Ishikawa (cell line): Measurements from ENCODE around the gene GALNTL6.

Experiments used
- CEBPB ChIP-seq: IDR thresholded peaks from 2 replicates; pipeline ENCODE4 v1.6.1; 2012
- CREB1 ChIP-seq: IDR thresholded peaks from 2 replicates; pipeline ENCODE4 v1.6.1; 2012; ENCODE audit warnings: low read depth
- EGR1 ChIP-seq: IDR thresholded peaks from 2 replicates; pipeline ENCODE4 v1.6.1; 2012
- EP300 ChIP-seq: IDR thresholded peaks from 2 replicates; pipeline ENCODE4 v1.6.1; 2012; ENCODE audit warnings: borderline replicate concordance
- FOXM1 ChIP-seq: IDR thresholded peaks from 2 replicates; pipeline ENCODE4 v1.6.1; 2012; ENCODE audit warnings: low read depth, borderline replicate concordance
- MAX ChIP-seq: IDR thresholded peaks from 2 replicates; pipeline ENCODE4 v1.6.1; 2012
- NFIC ChIP-seq: IDR thresholded peaks from 2 replicates; pipeline ENCODE4 v1.6.1; 2012
- RAD21 ChIP-seq: IDR thresholded peaks from 2 replicates; pipeline ENCODE4 v1.6.1; 2012; ENCODE audit warnings: low read depth
- TAF1 ChIP-seq: IDR thresholded peaks from 2 replicates; pipeline ENCODE4 v1.6.1; 2012; ENCODE audit warnings: low read depth, mild to moderate bottlenecking
- TCF12 ChIP-seq: IDR thresholded peaks from 2 replicates; pipeline ENCODE4 v1.6.1; 2012; ENCODE audit warnings: low read depth
- TEAD4 ChIP-seq: IDR thresholded peaks from 2 replicates; pipeline ENCODE4 v1.6.1; 2012
- USF1 ChIP-seq: IDR thresholded peaks from 2 replicates; pipeline ENCODE4 v1.6.1; 2012
- YY1 ChIP-seq: IDR thresholded peaks from 2 replicates; pipeline ENCODE4 v1.6.1; 2012; ENCODE audit warnings: low read depth
- ZBTB7A ChIP-seq: IDR thresholded peaks from 2 replicates; pipeline ENCODE4 v1.6.1; 2012; ENCODE audit warnings: low read depth
- TF ChIP-seq, protein P1 (sequence below): IDR thresholded peaks from 2 replicates; pipeline ENCODE4 v1.6.1; 2012; ENCODE audit warnings: low read depth, mild to moderate bottlenecking

GALNTL6 gene

DNA sequence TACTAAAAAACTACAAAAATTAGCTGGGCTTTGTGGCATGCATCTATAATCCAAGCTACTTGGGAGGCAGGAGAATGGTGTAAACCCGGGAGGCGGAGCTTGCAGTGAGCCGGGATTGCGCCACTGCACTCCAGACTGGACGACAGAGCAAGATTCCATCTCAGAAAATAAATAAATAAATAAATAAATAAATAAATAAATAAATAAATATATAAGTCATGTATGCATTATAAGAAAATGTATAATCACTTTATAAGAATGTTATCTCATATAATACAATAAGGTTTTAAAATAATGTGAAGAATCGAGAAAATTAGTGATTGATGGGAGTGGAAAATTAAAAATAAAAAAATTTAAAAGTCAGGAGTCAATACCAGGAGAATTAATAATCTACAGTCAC is 127.5 kb downstream of the GALNTL6 start:
- TF ChIP-seq EGR1 = no peak
- no peak for TF ChIP-seq TEAD4
- no peak for TF ChIP-seq TCF12
- TF ChIP-seq MAX = no peak
- no peak for TF ChIP-seq USF1

- TF ChIP-seq MAX (no peak), RAD21 (no peak), CREB1 (no peak), EGR1 (no peak), CEBPB (no peak), ZBTB7A (no peak), EP300 (no peak), NFIC (no peak), TCF12 (no peak), TAF1 (no peak)
- TF ChIP-seq, protein P1, sequence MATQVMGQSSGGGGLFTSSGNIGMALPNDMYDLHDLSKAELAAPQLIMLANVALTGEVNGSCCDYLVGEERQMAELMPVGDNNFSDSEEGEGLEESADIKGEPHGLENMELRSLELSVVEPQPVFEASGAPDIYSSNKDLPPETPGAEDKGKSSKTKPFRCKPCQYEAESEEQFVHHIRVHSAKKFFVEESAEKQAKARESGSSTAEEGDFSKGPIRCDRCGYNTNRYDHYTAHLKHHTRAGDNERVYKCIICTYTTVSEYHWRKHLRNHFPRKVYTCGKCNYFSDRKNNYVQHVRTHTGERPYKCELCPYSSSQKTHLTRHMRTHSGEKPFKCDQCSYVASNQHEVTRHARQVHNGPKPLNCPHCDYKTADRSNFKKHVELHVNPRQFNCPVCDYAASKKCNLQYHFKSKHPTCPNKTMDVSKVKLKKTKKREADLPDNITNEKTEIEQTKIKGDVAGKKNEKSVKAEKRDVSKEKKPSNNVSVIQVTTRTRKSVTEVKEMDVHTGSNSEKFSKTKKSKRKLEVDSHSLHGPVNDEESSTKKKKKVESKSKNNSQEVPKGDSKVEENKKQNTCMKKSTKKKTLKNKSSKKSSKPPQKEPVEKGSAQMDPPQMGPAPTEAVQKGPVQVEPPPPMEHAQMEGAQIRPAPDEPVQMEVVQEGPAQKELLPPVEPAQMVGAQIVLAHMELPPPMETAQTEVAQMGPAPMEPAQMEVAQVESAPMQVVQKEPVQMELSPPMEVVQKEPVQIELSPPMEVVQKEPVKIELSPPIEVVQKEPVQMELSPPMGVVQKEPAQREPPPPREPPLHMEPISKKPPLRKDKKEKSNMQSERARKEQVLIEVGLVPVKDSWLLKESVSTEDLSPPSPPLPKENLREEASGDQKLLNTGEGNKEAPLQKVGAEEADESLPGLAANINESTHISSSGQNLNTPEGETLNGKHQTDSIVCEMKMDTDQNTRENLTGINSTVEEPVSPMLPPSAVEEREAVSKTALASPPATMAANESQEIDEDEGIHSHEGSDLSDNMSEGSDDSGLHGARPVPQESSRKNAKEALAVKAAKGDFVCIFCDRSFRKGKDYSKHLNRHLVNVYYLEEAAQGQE = no peak
Measured at GRCh38 chr4:171947400-171947799, 134.2 kb downstream of the GALNTL6 start.

DNA sequence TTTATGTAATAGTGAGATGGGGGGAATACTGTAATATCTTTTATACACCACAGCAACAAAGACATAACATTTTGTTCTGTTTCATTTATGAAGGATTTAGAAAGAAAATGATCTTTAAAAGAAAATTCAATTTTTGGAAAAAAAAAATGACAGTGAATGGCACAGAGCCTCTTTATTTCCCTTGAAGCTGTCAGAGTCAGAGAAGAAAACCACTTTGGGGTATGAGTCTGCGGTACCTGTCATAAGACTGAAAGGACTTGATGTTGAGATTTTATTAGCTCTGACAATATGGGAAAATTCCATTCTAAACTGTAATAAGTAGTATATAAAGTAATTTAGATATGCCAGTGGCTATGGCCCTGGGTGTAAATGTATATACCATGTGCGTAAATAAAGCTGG is 134.8 kb downstream of the GALNTL6 start:
- TF ChIP-seq, protein P1 = no peak
- no peak for TF ChIP-seq EGR1
- no peak for TF ChIP-seq CREB1
- no peak for TF ChIP-seq EP300
- no peak for TF ChIP-seq NFIC
- no peak for TF ChIP-seq RAD21
- TF ChIP-seq TEAD4 = no peak
- TF ChIP-seq TAF1 = no peak
- no peak for TF ChIP-seq ZBTB7A
- TF ChIP-seq FOXM1 = no peak

DNA sequence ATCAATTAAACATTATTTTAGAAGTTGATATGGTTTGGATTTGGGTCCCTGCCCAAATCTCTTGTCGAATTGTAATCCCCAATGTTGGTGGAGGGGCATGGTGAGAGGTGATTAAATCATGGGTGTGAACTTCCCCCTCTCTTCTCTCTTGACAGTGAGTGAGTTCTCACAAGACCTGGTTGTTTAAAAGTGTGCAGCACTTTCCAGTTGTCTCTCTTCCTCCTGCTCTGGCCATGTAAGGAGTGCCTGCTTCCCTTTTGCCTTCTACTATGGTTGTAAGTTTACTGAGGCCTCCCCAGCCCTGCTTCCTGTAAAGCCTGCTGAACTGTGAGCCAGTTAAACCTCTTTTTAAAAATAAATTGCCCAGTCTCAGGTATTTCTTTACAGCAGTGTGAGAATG is 141.4 kb downstream of the GALNTL6 start:
- TF ChIP-seq ZBTB7A (no peak), RAD21 (no peak), EP300 (no peak), TCF12 (no peak), MAX (no peak), TAF1 (no peak), NFIC (no peak), CREB1 (no peak), EGR1 (no peak), FOXM1 (no peak), USF1 (no peak), YY1 (no peak), CEBPB (no peak), TEAD4 (no peak)
- TF ChIP-seq, protein P1 = no peak

- TF ChIP-seq YY1 (no peak), RAD21 (no peak), EGR1 (no peak), FOXM1 (no peak), USF1 (no peak), CREB1 (no peak), ZBTB7A (no peak), TEAD4 (no peak), TCF12 (no peak), CEBPB (no peak), EP300 (no peak), TAF1 (no peak), MAX (no peak), NFIC (no peak)
- TF ChIP-seq, protein P1 = no peak
Measured at GRCh38 chr4:171956678-171957077, 143.5 kb downstream of the GALNTL6 start.
